ENCODE data around the gene TLL2.

DNA sequence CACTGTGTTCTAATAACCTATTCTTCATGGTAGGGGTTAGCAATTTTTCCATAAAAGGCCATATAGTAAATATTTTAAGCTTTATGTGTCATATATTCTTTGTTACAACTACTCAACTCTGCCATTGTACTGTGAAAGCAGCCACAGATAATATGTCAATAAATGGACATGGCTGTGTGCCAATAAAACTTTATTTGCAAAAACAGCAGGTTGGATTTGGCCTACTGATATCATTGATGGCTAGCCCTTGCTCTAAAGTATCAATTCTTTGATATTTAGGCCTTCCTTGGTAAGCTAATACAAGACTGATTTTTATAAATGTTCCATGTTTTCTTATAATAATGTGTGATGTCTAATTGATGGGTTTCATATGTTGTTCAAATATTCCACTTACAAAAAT is 77.7 kb downstream of the TLL2 start:
- TF ChIP-seq GATA2 (IDR thresholded peaks at IDR 0.05; ENCODE audit: low read depth, low read length) (no peak), GATA3 (IDR thresholded peaks at IDR 0.05; ENCODE audit: low read depth, low read length) (no peak)

Data from SH-SY5Y (cell line).